ENCODE measurements around the gene CAMTA2.
A peak's percentile ranks its signal among the peaks of the same experiment; 100 is the strongest.

CAMTA2 gene

DNA sequence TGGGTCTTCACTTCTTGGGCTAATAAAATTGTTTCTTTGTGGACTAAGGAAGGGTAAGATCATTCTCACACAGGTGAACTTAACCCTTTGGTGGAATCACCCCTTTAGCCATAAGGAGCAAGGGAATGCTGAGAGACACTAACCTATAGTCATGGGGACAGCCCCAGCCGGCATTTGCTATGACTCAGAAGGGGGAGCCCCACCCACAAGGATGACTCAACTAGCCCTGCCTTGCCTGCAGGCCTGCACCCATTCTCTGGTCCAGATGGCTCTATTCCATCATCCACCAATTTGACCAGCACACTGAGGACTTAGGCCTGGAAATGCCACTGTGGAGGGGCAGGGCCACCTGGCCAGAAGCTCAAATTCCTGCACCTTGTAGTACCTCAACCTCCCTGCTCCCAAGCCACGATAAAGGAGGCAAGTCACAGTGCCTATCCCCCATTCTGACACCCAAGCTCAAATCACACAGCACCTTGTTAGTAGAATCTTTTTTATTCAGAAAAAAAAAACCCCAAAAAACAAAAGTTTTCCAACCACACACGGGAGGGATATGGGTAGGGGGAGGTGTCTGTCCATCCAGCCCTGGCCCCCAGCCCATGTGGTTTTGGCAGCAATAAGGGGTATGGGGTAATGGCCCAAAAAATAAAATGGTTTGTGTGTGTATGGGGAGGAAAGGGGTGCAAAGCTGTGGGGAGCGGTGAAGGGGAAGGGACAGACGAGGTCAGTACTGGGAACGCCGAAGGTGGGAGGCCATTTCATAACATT lies 42.1 kb downstream of the CAMTA2 start:
- DNase-seq = peak; percentile 86
- Mint-ChIP-seq H3K36me3 (peaks cover 67% of the 10 kb centered on the region), H3K9me3 (no peaks in the 10 kb centered on the region), H3K4me3 (peak overlapping the region; percentile 92), H3K4me1 (peaks cover 48% of the 10 kb centered on the region), H3K27me3 (no peaks in the 10 kb centered on the region), H3K27ac (peak overlapping the region; percentile 98)
- CTCF ChIA-PET = interaction anchor here (0.7 to 1.7 kb wide), 3 partner anchors 9 to 293 kb away, joined by 3 to 10 read pairs (median 4); partner anchors contain the start of gene SPAG7

DNA sequence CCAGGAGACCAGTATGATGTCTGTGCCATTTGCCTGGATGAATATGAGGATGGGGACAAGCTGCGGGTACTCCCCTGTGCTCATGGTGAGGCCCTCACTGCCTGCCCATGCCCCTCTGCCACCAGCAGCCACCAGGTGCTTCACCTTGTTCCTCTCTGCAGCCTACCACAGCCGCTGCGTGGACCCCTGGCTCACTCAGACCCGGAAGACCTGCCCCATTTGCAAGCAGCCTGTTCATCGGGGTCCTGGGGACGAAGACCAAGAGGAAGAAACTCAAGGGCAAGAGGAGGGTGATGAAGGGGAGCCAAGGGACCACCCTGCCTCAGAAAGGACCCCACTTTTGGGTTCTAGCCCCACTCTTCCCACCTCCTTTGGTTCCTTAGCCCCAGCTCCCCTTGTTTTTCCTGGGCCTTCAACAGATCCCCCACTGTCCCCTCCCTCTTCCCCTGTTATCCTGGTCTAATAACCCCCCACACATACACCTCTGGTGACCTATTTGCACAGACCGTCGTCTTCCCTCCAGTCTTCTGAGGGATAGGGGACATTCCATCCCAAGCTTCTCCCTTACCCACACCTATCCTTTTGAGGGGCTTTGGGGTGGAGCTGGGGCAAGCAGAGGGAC lies 42.8 kb downstream of the CAMTA2 start:
- Mint-ChIP-seq H3K36me3 (peaks cover 70% of the 10 kb centered on the region), H3K4me1 (peaks cover 46% of the 10 kb centered on the region), H3K27ac (peak overlapping the region; percentile 98), H3K9me3 (no peaks in the 10 kb centered on the region), H3K4me3 (peak overlapping the region; percentile 92), H3K27me3 (peaks cover 4% of the 10 kb centered on the region)
- CTCF ChIA-PET = interaction anchor here (0.8 kb wide), 1 partner anchor 57 kb away, joined by 3 read pairs; no protein-coding TSS in a partner anchor
- peak; percentile 53 for DNase-seq

DNA sequence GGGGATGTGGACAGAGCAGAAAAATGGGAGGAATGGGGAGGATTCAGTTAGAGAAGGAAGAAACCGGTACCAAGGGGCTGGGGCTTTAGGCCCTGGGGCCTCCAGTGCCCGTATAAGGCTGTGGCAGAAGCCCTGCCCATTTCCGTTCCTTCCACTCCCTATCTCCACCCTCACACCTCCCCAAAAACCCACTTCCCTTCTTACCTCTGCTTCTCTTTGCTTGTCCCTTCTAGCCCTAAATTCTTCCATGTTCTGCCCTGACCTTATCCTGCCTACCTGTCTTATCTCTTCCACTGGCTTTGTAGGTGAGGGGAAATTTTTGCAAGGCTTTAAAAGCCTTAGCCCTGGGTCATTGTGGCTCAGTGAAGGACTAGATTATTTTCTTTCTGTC lies 43.3 kb downstream of the CAMTA2 start:
- DNase-seq = peak; percentile 79
- Mint-ChIP-seq H3K9me3 (no peaks in the 10 kb centered on the region), H3K4me1 (peaks cover 47% of the 10 kb centered on the region), H3K36me3 (peaks cover 71% of the 10 kb centered on the region), H3K27ac (peak overlapping the region; percentile 98), H3K27me3 (peaks cover 4% of the 10 kb centered on the region), H3K4me3 (peak overlapping the region; percentile 92)
- CTCF ChIA-PET = interaction anchor here (0.8 kb wide), 1 partner anchor 56 kb away, joined by 3 read pairs; no protein-coding TSS in a partner anchor

DNA sequence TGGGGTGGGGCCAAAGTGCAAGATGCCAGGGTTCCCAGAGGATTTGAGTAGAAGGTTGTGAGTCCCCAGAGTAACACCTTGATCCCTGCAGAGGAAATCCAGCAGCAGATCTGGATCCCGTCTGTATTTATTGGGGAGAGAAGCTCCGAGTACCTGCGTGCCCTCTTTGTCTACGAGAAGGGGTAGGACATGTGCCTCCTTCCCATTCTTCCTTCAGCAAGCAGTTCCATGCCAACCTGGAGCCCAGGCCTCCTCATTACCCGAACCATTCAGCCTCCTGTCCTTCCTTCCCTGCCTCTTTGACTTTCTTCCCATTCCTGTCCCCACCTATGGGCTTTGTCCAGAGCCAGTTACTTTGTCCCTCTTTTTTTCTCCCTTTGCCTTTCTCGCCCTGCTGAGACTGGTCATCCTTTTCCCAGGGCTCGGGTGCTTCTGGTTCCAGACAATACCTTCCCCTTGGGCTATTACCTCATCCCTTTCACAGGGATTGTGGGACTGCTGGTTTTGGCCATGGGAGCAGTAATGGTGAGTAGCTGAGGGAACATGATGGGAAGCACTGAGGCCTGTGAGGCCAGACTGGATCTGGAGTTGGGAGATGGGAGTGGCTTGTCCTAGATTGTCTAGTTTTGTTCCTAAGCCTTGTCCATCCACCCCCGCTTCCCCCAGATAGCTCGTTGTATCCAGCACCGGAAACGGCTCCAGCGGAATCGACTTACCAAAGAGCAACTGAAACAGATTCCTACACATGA lies 44.5 kb downstream of the CAMTA2 start:
- CTCF ChIA-PET = interaction anchor here (1.0 kb wide), 1 partner anchor 30 kb away, joined by 4 read pairs; no protein-coding TSS in a partner anchor
- Mint-ChIP-seq H3K27ac (peak overlapping the region; percentile 98), H3K27me3 (peaks cover 4% of the 10 kb centered on the region), H3K4me3 (peak overlapping the region; percentile 92), H3K36me3 (peaks cover 80% of the 10 kb centered on the region), H3K9me3 (no peaks in the 10 kb centered on the region), H3K4me1 (peaks cover 59% of the 10 kb centered on the region)
- no peak for DNase-seq

DNA sequence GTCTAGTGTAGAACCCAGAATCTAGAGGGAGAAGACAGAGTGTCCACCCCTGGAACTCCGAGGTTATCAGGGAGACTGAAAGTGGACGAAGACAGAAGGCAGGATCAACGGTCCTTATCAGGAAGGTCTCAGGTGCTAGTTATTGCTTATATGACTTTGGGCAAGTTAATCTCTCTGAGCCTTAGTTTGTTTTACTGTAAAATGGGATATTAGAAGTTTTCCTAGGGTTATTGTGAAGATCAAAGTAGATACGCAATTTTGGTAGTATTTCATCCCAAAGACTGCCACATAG lies 46.2 kb downstream of the CAMTA2 start:
- Mint-ChIP-seq H3K36me3 (peaks cover 82% of the 10 kb centered on the region), H3K4me3 (peak overlapping the region; percentile 92), H3K27me3 (peaks cover 4% of the 10 kb centered on the region), H3K4me1 (peaks cover 67% of the 10 kb centered on the region), H3K27ac (peak overlapping the region; percentile 98), H3K9me3 (no peaks in the 10 kb centered on the region)
- no peak for DNase-seq
- CTCF ChIA-PET = no interaction called here

DNA sequence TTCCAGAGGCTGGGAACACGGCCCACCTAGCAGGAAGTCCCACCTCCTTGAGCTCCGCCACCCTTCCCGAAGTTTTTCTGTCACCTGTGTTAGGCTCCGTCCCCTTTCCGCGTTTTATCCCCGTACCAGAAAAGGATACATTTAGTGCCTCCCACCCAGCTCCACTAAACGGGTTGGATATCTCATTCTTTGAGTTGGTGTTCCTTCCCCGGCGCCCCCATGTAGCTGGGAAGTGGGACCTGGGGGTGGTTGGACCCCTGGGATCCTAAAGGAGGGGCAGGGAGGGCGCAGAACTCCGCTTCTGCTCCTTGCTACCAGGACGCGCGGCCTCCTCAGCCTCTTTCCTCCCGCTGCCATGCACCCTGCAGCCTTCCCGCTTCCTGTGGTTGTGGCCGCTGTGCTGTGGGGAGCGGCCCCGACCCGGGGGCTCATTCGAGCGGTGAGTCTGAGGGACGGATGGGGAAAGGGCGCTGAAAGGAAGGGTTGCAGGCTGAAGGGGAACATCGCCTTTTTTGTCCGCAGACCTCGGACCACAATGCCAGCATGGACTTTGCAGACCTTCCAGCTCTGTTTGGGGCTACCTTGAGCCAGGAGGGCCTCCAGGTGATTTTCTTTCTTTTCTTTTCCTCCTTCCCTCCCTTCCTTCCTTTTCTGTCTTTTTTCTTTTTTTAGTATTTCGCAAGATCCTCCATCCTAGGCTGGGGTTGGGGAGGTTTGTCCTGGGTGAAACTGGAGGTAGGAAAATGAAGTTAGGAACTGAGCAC lies 46.7 kb downstream of the CAMTA2 start:
- Mint-ChIP-seq H3K36me3 (peaks cover 80% of the 10 kb centered on the region), H3K27me3 (peaks cover 4% of the 10 kb centered on the region), H3K4me1 (peaks cover 68% of the 10 kb centered on the region), H3K27ac (peak overlapping the region; percentile 98), H3K4me3 (peak overlapping the region; percentile 92), H3K9me3 (no peaks in the 10 kb centered on the region)
- peak; percentile 71 for DNase-seq
- CTCF ChIA-PET = interaction anchor here (0.6 to 2.6 kb wide), 4 partner anchors 25 to 40 kb away, joined by 3 to 15 read pairs (median 6); partner anchors contain the start of gene SPAG7

DNA sequence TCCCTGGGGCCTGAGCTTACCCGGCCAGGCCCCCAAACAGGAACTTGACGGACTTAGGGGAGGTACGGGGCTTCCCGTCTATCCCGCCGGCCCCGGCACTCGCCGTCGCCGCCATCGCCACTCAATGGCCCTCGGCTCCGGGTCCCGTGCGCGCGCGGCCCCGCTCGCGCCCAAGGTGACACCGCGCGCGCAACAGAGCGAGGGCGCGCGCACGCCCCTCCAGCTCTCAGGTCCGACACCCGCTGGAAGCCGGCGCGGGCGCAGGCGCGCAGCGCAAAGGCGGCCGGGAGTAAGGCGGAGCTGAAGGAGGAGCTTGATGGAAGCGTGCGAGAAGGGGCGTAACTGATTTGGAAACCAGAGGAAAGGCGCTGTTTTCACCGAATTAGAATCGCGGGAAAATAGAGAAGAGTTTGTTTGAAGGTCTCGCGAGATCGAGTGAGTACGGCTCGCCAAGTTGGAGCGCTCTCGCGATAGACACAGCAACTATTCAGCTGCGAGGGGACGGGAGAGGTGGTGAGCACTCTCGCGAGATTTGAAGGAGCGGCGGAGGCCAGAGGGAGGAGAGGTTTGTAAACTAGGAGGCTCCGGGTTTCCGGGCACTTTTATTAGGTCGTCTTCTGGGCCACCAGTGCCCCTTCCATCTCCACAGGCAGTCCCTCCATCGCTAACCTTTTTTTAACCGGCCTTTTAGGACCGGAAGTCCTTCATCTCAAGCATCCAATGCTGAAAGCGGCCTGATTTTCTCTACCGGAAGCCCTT lies 47.5 kb downstream of the CAMTA2 start, which contains the start of the genes RNF167 and SLC25A11:
TSS of gene RNF167 (plus strand) at position 473 of the 759 bp plus-strand sequence. CDS start 642 bp downstream, outside the sequence.
TSS of gene SLC25A11 (minus strand) at position 251 of the 759 bp plus-strand sequence. CDS start at position 115, 136 bp downstream.
- Mint-ChIP-seq H3K4me3 (peak within 1 kb of the TSS; percentile 92), H3K27ac (peak within 1 kb of the TSS; percentile 98), H3K9me3 (no peaks in the 10 kb centered on the region), H3K36me3 (peaks cover 73% of the 10 kb centered on the region), H3K4me1 (peaks cover 60% of the 10 kb centered on the region), H3K27me3 (peaks cover 4% of the 10 kb centered on the region)
- CTCF ChIA-PET = interaction anchor here (1.0 to 2.6 kb wide), 4 partner anchors 26 to 47 kb away, joined by 3 to 15 read pairs (median 6); partner anchors contain the start of genes CAMTA2 and SPAG7
- DNase-seq = peak; percentile 98

DNA sequence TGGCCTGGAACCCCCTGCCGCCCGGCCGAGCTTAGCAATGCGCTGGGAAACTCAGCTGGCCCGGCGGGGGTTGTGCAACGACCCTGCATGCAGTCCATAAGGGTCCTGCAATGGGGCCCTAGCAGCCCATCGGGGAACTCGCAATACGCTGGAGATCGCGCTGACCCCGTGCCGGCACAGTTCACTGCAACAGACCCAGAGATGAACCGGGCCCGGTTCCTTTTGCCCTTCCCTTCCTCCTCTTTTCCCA lies 48.0 kb downstream of the CAMTA2 start:
- CTCF ChIA-PET = interaction anchor here (1.0 to 2.6 kb wide), 4 partner anchors 26 to 48 kb away, joined by 3 to 15 read pairs (median 6); partner anchors contain the start of genes CAMTA2 and SPAG7
- Mint-ChIP-seq H3K27ac (peak overlapping the region; percentile 98), H3K36me3 (peaks cover 68% of the 10 kb centered on the region), H3K4me1 (peaks cover 58% of the 10 kb centered on the region), H3K9me3 (no peaks in the 10 kb centered on the region), H3K4me3 (peak overlapping the region; percentile 92), H3K27me3 (peaks cover 5% of the 10 kb centered on the region)
- no peak for DNase-seq

DNA sequence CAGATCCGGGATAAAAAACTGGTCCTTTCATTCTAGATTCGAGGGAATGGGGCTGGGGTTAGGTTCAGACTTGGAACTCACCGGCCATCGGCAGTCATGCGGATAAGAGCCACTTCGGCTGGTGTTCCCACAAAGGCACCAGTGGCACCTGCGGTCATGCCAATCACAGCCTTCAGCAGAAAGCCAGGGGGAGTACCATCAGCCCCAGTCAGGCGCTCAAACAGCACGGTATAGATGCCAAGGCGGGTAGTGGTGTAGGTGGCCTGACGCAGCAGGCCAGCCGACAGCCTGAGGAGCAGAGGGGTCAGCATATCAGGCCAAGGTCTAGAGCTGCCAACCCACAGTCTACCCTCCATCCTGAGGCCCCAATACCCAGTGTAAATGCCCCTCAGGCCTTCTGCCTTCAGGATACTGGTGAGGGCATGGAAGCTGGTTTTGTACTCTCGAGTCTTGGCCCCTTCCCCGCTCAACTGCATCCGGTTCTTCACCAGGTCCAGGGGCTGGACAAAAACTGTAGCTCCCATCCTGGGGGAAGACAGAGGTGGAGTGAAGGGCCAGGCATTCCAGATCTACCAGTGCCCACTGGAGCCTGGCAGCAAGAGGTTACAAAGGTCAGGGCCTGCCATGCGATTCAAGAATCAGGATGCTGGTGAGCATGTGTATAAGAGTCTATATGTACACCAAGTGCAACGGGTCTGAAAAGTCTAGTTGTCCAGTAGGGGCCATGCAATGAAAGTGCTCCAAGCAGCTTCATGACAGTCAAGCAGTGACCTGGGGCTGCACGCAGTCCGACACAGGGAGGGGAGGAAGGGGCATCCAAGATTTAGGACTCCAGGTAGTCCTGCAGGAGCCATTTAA lies 48.6 kb downstream of the CAMTA2 start:
- CTCF ChIA-PET = interaction anchor here (1.0 to 2.6 kb wide), 3 partner anchors 29 to 48 kb away, joined by 3 to 15 read pairs (median 9); partner anchors contain the start of genes CAMTA2 and SPAG7
- Mint-ChIP-seq H3K4me3 (peak overlapping the region; percentile 92), H3K27ac (peak overlapping the region; percentile 98), H3K4me1 (peaks cover 58% of the 10 kb centered on the region), H3K36me3 (peaks cover 64% of the 10 kb centered on the region), H3K9me3 (no peaks in the 10 kb centered on the region), H3K27me3 (peaks cover 10% of the 10 kb centered on the region)
- DNase-seq = no peak

DNA sequence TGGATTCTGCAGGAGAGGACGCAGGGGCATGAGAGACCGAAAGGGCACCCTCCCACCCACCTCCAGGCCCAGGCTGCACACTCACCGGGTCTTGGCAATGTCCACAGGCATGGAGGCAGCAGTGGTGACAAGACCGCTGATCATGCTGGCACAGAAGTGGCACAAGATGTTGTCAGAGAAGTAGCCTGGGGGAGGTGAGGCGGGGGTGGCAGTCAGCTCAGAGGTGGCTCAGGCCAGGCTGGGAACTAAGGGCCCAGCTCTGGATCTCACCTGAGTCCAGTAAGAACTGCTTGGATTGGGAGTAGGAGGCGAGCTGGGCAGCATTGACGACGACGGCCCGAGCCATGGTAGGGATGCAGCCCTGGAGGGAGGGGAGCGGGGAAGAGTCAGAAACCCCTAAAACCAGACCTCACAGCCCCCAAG lies 49.4 kb downstream of the CAMTA2 start:
- DNase-seq = no peak
- CTCF ChIA-PET = interaction anchor here (2.6 kb wide), 2 partner anchors 29 kb away, joined by 9 to 15 read pairs; partner anchors contain the start of gene SPAG7
- Mint-ChIP-seq H3K4me3 (peak overlapping the region; percentile 92), H3K4me1 (peaks cover 57% of the 10 kb centered on the region), H3K27ac (peak overlapping the region; percentile 79), H3K27me3 (peaks cover 12% of the 10 kb centered on the region), H3K36me3 (peaks cover 63% of the 10 kb centered on the region), H3K9me3 (no peaks in the 10 kb centered on the region)

DNA sequence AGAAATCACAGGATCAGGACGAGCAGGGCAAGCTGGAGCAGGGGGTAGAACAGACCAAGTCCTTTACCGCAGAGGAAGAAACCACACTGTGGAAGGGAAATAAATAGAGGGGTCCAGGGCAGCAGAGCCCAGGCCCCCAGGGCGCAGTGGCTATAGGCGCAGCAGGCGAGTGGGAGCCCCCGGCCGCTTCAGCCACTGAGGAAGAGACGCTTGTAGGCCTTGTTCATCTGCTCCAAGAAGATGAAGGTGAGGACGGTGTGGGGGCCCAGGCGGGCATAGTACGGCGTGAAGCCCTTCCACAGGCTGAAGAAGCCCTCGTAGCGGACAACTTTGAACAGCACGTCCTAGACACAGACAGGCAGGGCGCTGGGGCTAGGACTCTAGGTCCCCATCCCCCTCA lies 49.9 kb downstream of the CAMTA2 start:
- no peak for DNase-seq
- Mint-ChIP-seq H3K9me3 (no peaks in the 10 kb centered on the region), H3K27me3 (peaks cover 12% of the 10 kb centered on the region), H3K36me3 (peaks cover 57% of the 10 kb centered on the region), H3K4me3 (no peak overlapping the region), H3K27ac (no peak overlapping the region), H3K4me1 (peaks cover 51% of the 10 kb centered on the region)
- CTCF ChIA-PET = no interaction called here

DNA sequence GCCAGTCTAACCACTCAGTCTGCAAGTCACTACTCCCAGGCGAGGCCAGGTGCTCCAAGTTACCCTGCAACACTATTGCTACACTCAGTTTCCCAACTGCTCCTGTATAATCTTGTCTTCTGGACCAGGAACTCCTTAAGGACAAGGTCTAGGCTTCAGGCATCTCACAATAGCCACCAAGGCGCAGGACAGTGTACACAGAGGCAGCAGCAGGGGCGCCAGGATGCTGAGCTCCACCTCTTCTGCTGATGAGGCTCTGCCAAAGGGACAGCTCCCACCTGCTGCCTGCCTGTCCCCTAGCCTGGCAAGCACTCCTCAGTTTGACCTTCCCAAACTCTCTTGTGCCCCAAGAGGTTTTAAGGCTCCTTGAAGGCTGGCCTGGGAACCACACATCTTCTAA lies 51.0 kb downstream of the CAMTA2 start:
- Mint-ChIP-seq H3K9me3 (no peaks in the 10 kb centered on the region), H3K27me3 (peaks cover 12% of the 10 kb centered on the region), H3K36me3 (peaks cover 47% of the 10 kb centered on the region), H3K4me1 (peaks cover 41% of the 10 kb centered on the region), H3K27ac (peak overlapping the region; percentile 21), H3K4me3 (no peak overlapping the region)
- no peak for DNase-seq
- CTCF ChIA-PET = interaction anchor here (1.0 to 1.3 kb wide), 2 partner anchors 28 to 33 kb away, joined by 4 to 5 read pairs; partner anchors contain the start of gene CHRNE
